Right lobe of liver (tissue), 6 donors: ENCODE data around the gene TCOF1. TPM values are rescaled to one million over a fixed set of nuclear protein-coding genes. Genes with fewer than 3 reads are reported as not detected.
"Not testable (repeated sequence)": the region's sequence is repeated elsewhere in the genome, so short reads cannot be mapped to it uniquely, and the experiment has no call there.

Experiments used
- ATAC-seq, 4 donors: fragments of 200-7000 bp; cut with Tn5 transposase; one replicate each; pipeline ENCODE4 v1.9.1; 2020; ENCODE audit warnings: mild to moderate bottlenecking in 4 of 4, moderate library complexity in 4 of 4
- DNase-seq, 3 donors: peaks; one replicate each; pipeline ENCODE4 v3.0.0-alpha.2; 2020
- H3K27ac ChIP-seq, 3 donors: fragments of 200-600 bp; one replicate each; pipeline ENCODE4 v1.8.0; 2022
- H3K27me3 ChIP-seq, 2 donors: fragments of 200-600 bp; one replicate each; pipeline ENCODE4 v1.8.0; 2022
- H3K36me3 ChIP-seq, 4 donors: fragments of 200-600 bp; sonication (generic) in 1 of 4; one replicate each; pipeline versions ENCODE4 v1.5.1 to v1.8.0; 2017 to 2022; ENCODE audit warnings: control low read depth in 1 of 4
- H3K4me1 ChIP-seq, 4 donors: fragments of 200-600 bp; sonication (generic) in 1 of 4; one replicate each; pipeline versions ENCODE4 v1.5.1 to v1.8.0; 2017 to 2022; ENCODE audit warnings: control low read depth in 1 of 4
- H3K4me3 ChIP-seq, 3 donors: fragments of 200-600 bp; one replicate each; pipeline ENCODE4 v1.8.0; 2022
- H3K9me3 ChIP-seq, 4 donors: fragments of 200-600 bp; sonication (generic) in 1 of 4; one replicate each; pipeline versions ENCODE4 v1.5.1 to v1.8.0; 2017 to 2022; ENCODE audit warnings: control low read depth in 1 of 4
- POLR2A ChIP-seq: fragments of 450-650 bp; IDR thresholded peaks from one replicate; pipeline ENCODE4 v1.6.1; 2017; ENCODE audit warnings: antibody characterized with exemption, mild to moderate bottlenecking
- WGBS: methylation state at CpG from one replicate; pipeline ENCODE4 v1.1.6; 2018; ENCODE audit warnings: low coverage, low lambda C conversion rate; ENCODE audit not compliant: insufficient coverage; ENCODE audit errors: missing lambda C conversion rate; 5-methylcytosine and 5-hydroxymethylcytosine counted together
- intact Hi-C, 2 donors: fragments of 100-400 bp; cut with DNase I; formaldehyde crosslinking; loops; one replicate each; pipeline versions ENCODE4 v1.11.2 to v1.14.1; 2022
- total RNA-seq, 6 experiments: library from RNA; depleted of rRNA in 2 of 6; stranded (reverse); fragments of >200 nt in 2 of 6; fragmentation: NEBNext Ultra II Directional in 3 of 6; extraction: Animal tissue kit (Norgen Biotek cat#: 25700) in 3 of 6; gene quantifications; one replicate each; pipeline versions ENCODE4 v1.1.0 to v1.2.4, GENCODE V29; 2016 to 2023
- TF ChIP-seq, protein P1 (sequence below), 4 donors: fragments of 200-600 bp in 3 of 4; fragments of 450-650 bp in 1 of 4; IDR thresholded peaks; one replicate each; pipeline versions ENCODE4 v1.5.1 to v1.8.0; 2016 to 2022; ENCODE audit warnings: antibody characterized with exemption in 4 of 4, mild to moderate bottlenecking in 2 of 4
- donor health status: DM: no; HTN: yes; CAD: no.
- donor health status: DM: no; HTN: no; CAD: no.
- donor health status: DM: no; HTN: no; CAD: no.
- donor health status: DM: no; HTN: yes; CAD: no.
- donor health status: DM: no; HTN: yes; CAD: no.

The TCOF1 gene
- total RNA-seq, 6 experiments from 2014 or later: 6.7 to 12.0 (median 8.9) TPM

DNA sequence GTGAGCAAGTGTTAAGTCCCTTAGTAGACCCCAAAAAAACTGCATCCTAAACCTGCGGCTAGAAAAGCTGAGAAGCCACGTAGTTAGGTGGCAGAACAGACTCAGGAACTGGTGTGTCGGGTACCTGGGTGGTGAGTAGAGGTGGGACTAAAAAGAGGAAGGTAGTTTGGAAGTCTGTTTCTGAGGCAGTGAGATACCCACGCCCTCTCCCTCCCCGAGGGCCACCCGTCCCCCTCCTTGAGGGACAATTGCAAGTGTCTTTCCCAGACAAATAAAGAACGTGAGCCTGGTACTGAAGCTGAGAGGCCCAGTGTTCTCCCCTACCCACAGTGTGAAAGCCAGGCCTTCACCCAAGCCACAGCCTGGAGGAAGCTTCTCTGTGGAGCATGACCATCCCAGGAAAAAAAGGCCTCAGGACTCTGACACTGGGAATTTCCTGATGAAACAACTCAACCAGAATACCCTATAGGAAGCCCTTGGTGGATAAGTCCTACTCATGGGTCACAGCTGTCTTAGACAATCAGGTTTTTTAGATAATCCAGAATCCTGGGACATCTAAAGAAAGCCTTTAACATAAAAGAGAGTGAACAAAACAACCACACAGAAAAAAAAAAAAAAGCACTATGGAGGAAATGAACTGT, 62.3 kb downstream of the TCOF1 start:
- Histone ChIP-seq H3K36me3 (no peaks in the 10 kb centered on the region), H3K9me3 (no peaks in the 10 kb centered on the region), H3K27me3 (no peaks in the 10 kb centered on the region), H3K27ac (no peak overlapping the region), H3K4me1 (no peaks in the 10 kb centered on the region), H3K4me3 (no peak overlapping the region)
- intact Hi-C loops: no loop called here
- TF ChIP-seq, protein P1, sequence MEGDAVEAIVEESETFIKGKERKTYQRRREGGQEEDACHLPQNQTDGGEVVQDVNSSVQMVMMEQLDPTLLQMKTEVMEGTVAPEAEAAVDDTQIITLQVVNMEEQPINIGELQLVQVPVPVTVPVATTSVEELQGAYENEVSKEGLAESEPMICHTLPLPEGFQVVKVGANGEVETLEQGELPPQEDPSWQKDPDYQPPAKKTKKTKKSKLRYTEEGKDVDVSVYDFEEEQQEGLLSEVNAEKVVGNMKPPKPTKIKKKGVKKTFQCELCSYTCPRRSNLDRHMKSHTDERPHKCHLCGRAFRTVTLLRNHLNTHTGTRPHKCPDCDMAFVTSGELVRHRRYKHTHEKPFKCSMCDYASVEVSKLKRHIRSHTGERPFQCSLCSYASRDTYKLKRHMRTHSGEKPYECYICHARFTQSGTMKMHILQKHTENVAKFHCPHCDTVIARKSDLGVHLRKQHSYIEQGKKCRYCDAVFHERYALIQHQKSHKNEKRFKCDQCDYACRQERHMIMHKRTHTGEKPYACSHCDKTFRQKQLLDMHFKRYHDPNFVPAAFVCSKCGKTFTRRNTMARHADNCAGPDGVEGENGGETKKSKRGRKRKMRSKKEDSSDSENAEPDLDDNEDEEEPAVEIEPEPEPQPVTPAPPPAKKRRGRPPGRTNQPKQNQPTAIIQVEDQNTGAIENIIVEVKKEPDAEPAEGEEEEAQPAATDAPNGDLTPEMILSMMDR (IDR thresholded peaks at IDR 0.05): no peak
- no peak for TF ChIP-seq POLR2A
- ATAC-seq (peak in 1 of 4 donors; percentile 30), DNase-seq (peak in 1 of 3 donors; percentile 9)
- WGBS: 55% methylated on average over 7 of the region's 7 CpGs

DNA sequence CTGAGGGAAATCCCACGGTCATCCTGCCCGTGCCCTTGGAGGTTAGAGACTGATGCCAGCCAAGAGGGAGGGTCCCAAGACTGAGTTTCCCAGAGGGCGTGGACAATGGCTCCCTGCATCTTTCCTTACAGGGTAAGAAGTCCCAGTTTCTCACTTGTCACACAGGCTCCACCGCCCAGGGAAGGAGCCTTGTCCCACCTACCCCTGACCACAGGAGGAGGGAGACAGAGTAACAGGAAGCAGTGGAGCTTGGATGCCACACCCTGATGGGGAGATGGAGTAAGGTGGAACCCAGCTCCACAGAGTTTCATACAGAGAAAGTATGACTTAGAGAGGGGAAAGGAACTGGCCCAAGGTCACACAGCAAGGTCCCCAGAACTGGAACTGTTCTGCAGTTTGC, 64.6 kb downstream of the TCOF1 start:
- TF ChIP-seq, protein P1 (IDR thresholded peaks at IDR 0.05): no peak
- no peak for TF ChIP-seq POLR2A
- H3K27ac ChIP-seq: no peak overlapping the region
- peak in 1 of 3 donors; percentile 12 for DNase-seq
- no peaks in the 10 kb centered on the region for H3K36me3 ChIP-seq
- 80% methylated on average over 1 of the region's 4 CpGs for WGBS
- no peak overlapping the region for H3K4me3 ChIP-seq
- intact Hi-C loops: no loop called here
- no peak for ATAC-seq
- peaks cover 0 to under 1% (median 0%) of the 10 kb centered on the region in 4 donors for H3K4me1 ChIP-seq
- no peaks in the 10 kb centered on the region for H3K9me3 ChIP-seq
- no peaks in the 10 kb centered on the region for H3K27me3 ChIP-seq

DNA sequence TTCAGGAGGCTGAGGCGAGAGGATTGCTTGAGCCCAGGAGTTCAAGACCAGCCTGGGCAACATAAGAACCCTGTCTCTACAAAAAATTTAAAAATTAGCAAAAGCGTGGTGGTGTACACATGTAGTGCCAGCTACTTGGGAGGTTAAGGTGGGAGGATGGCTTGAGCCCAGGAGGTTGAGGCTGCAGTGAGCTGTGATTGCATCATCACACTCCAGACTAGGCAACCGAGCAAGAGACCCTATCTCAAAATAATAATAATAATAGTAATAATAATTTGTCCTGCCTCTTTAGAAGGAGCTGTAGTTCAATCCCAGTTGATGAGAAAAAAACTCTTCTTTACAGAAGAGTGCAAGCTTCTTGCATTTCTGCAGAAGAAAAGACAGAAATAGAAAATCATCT, 65.3 kb downstream of the TCOF1 start:
- no peaks in the 10 kb centered on the region for H3K9me3 ChIP-seq
- TF ChIP-seq, protein P1 (IDR thresholded peaks at IDR 0.05): no peak
- no peak for TF ChIP-seq POLR2A
- WGBS: 42% methylated on average over 2 of the region's 3 CpGs
- intact Hi-C loops: no loop called here
- no peak overlapping the region for H3K4me3 ChIP-seq
- DNase-seq (no peak), ATAC-seq (no peak)
- peaks cover 0 to 7% (median 3%) of the 10 kb centered on the region in 4 donors for H3K4me1 ChIP-seq
- H3K36me3 ChIP-seq: no peaks in the 10 kb centered on the region
- no peaks in the 10 kb centered on the region for H3K27me3 ChIP-seq
- no peak overlapping the region for H3K27ac ChIP-seq

DNA sequence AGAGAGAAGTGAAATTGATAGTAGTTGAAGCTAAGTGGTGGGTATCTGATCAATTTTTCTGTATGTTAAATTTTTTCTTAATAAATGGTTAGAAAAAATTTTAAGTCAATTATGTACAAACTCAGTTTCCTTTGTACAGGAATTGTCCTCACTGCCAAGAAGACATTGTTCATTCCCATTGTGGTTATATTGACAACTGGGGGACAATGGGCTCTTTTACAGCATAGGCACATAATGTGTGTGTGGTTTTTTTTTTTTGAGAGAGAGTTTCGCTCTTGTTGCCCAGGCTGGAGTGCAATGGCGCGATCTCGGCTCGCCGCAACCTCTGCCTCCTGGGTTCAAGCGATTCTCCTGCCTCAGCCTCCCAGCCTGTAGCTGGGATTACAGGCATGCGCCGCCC, 68.7 kb downstream of the TCOF1 start:
- H3K36me3 ChIP-seq, ATAC-seq, H3K27me3 ChIP-seq, H3K4me3 ChIP-seq, H3K27ac ChIP-seq, H3K9me3 ChIP-seq, intact Hi-C loops: not testable (repeated sequence)
- peak in 1 of 3 donors; percentile 35 for DNase-seq
- H3K4me1 ChIP-seq: peaks cover 0 to 11% (median 5%) of the 10 kb centered on the region in 4 donors
- 95% methylated on average over 9 of the region's 9 CpGs for WGBS

DNA sequence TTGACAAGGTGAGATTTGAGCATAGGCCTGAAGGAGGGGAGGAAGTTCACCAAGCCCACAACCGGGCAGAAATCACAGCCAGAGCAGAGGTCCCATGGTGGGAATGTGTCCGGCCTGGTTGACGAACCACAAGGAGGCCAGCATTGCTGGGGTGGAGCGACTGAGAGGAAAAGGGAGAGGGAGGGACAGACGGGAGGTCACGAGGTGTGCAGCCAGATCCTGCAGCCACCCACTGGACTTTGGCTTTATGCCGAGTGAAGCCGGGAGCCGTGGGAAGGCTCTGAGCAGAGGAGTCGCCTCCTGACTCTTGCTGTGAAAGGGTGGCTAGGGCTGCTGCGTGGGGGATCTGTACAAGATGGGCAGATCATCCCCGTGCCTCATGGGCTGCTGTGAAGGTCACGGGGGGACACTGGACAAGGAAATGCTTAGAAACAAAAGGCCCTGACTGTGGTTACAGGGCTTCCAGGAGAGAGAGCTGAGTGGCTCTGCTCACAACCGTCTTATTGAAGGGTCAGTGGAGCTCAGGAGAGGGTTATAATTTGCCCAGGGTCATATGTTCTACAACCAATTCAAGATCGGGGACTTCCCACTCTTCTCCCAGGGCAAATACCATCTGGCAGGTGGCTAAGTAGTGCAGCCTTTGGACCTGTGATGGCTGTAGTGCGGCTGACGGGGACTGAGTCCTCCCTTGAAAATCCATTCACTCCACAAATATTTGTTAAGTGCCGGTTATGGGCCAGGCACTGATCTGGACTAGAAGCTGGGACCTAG, 70.8 kb downstream of the TCOF1 start:
- Histone ChIP-seq H3K27me3 (no peaks in the 10 kb centered on the region), H3K36me3 (no peaks in the 10 kb centered on the region), H3K9me3 (no peaks in the 10 kb centered on the region), H3K4me3 (peak overlapping the region in 2 of 3 donors; percentile 31 to 35), H3K27ac (peak overlapping the region; percentile 82 to 91 (median 91)), H3K4me1 (peaks cover 0 to 11% (median 5%) of the 10 kb centered on the region in 4 donors)
- 6% methylated on average over 15 of the region's 18 CpGs for WGBS
- DNase-seq (peak; percentile 83 to 86 (median 86)), ATAC-seq (peak; percentile 91 to 96 (median 94))
- peak; percentile 47 for TF ChIP-seq POLR2A
- TF ChIP-seq, protein P1 (IDR thresholded peaks at IDR 0.05): no peak
- intact Hi-C loops: no loop called here
